ENCODE results near the gene SLC6A1. TPM values are rescaled to one million over a fixed set of nuclear protein-coding genes. Genes with fewer than 3 reads are reported as not detected.

The SLC6A1 gene
- polyA plus RNA-seq, 1 experiment: not detected

DNA sequence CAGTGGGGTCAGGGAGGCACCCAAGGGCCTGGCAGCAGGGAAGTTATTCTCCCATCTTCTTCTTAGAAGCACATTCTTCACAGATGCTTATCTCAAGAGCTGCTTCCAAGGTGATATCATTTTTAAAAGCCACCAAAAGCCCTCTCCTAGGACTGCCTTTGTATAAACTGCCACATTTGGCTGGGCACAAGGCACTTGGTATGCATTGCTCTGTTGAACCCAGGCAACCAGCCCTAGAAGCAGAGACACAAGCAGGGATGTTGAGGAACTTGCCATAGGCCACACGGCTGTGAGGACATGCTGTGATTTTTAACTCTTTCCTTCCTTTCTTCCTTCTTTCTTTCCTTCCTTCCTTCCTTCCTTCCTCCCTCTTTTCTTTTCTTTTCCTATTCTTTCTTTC, 7.4 kb upstream of the SLC6A1 start:
- TF ChIP-seq, protein P1, sequence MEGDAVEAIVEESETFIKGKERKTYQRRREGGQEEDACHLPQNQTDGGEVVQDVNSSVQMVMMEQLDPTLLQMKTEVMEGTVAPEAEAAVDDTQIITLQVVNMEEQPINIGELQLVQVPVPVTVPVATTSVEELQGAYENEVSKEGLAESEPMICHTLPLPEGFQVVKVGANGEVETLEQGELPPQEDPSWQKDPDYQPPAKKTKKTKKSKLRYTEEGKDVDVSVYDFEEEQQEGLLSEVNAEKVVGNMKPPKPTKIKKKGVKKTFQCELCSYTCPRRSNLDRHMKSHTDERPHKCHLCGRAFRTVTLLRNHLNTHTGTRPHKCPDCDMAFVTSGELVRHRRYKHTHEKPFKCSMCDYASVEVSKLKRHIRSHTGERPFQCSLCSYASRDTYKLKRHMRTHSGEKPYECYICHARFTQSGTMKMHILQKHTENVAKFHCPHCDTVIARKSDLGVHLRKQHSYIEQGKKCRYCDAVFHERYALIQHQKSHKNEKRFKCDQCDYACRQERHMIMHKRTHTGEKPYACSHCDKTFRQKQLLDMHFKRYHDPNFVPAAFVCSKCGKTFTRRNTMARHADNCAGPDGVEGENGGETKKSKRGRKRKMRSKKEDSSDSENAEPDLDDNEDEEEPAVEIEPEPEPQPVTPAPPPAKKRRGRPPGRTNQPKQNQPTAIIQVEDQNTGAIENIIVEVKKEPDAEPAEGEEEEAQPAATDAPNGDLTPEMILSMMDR (IDR thresholded peaks at IDR 0.05; ENCODE audit: low read depth, low read length): no peak
- POLR2A ChIA-PET: no interaction called here
- Histone ChIP-seq H3K9me3 (ENCODE audit: control insufficient read depth, insufficient read depth, low read length) (no peaks in the 10 kb centered on the region), H3K27me3 (ENCODE audit: control insufficient read depth, insufficient read depth, low read length) (peaks cover 22% of the 10 kb centered on the region), H3K27ac (ENCODE audit: low read depth, low read length) (no peak overlapping the region), H3K4me3 (ENCODE audit: low read depth, low read length) (no peak overlapping the region)
- no peak for DNase-seq (ENCODE audit: low read depth, low spot score)
- CTCF ChIA-PET: interaction anchor here (1.0 kb wide), 1 partner anchor 11 kb away, joined by 3 read pairs; no protein-coding TSS in a partner anchor

DNA sequence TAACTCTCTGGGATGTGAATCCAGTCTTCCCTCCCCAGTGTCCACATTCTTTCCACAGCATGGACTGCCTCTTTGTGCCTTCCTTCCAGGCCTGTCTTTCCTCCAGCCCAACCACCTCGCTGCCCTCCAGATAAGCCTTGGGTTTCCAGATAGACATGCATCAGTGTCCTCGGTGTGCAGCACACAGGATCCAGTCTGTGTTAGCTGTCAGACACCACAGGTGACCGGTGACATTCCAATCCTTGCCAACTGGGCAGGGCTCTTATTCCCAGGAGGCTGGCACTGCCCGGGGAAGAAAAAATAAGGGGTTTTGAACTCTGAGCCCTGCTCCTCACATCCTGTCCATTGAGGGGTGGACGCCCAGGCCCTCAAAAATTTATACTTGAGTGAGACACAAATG, 6.0 kb upstream of the SLC6A1 start:
- CTCF ChIA-PET: no interaction called here
- POLR2A ChIA-PET: no interaction called here
- Histone ChIP-seq H3K4me3 (ENCODE audit: low read depth, low read length) (no peak overlapping the region), H3K9me3 (ENCODE audit: control insufficient read depth, insufficient read depth, low read length) (no peaks in the 10 kb centered on the region), H3K27me3 (ENCODE audit: control insufficient read depth, insufficient read depth, low read length) (peaks cover 30% of the 10 kb centered on the region), H3K27ac (ENCODE audit: low read depth, low read length) (no peak overlapping the region)
- TF ChIP-seq, protein P1 (IDR thresholded peaks at IDR 0.05; ENCODE audit: low read depth, low read length): no peak
- DNase-seq (ENCODE audit: low read depth, low spot score): no peak

DNA sequence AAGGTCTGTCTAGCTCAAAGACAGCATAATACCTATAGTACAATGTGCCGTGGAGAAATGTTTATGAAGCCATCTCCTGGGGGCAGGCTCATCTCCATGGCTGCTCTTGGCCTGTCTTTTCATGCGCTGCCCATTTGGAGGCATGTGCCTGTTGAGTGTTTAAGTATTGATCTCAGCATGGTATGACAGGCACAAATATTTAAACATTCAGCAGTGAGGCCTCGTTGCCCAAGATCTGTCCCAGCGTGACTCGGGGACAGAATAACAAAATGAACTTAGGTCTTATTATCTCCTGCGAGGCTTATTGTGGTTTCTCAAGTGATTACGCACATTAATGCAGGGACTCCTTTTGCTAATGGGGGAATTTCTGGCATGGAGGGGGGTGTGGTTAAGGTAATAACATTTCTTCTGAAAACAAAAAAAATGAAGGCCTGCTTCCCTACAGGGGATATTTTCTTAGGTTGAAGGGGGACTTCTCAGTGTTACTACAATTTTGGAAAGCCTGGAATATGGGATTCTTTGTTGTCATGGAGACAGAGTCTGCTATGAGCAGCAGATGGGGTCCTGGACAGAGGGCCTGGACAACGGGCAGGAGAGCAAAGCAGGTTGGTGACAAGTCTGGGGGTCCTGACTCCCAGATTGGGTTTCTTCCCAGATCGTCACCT, 4.4 kb upstream of the SLC6A1 start:
- no peak for DNase-seq (ENCODE audit: low read depth, low spot score)
- ChIA-PET CTCF (no interaction called here), POLR2A (no interaction called here)
- H3K9me3 ChIP-seq (ENCODE audit: control insufficient read depth, insufficient read depth, low read length): no peaks in the 10 kb centered on the region; the same call in 1 of the 2 replicates
- H3K27me3 ChIP-seq (ENCODE audit: control insufficient read depth, insufficient read depth, low read length): peaks cover 38% of the 10 kb centered on the region
- TF ChIP-seq, protein P1 (IDR thresholded peaks at IDR 0.05; ENCODE audit: low read depth, low read length): no peak
- no peak overlapping the region for H3K4me3 ChIP-seq (ENCODE audit: low read depth, low read length)
- H3K27ac ChIP-seq (ENCODE audit: low read depth, low read length): no peak overlapping the region

DNA sequence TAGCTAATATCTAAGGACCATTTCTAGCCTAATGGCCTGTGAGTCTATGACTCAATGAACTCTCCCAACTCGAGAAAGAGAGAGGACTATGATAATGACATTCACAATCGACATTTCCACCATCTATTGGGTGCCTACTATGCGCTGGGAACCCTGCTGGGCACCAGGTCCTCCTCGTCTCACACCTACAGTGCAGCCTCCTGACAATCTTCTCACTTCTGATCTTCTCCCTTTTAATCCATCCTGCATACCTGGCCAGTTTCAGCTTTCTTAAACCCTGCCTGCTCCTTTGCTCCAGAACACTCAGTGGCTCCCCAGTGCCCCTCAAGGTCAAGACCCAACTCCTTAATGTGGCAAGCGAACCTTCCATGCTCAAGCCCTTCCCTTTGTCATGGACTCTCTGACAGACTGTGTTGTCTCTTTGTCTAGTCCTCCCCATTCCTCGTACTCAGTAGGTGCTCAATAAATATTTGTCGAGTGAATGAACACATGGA, 3.5 kb upstream of the SLC6A1 start:
- TF ChIP-seq, protein P1 (IDR thresholded peaks at IDR 0.05; ENCODE audit: low read depth, low read length): no peak
- POLR2A ChIA-PET: no interaction called here
- Histone ChIP-seq H3K27ac (ENCODE audit: low read depth, low read length) (no peak overlapping the region), H3K4me3 (ENCODE audit: low read depth, low read length) (no peak overlapping the region), H3K9me3 (ENCODE audit: control insufficient read depth, insufficient read depth, low read length) (no peaks in the 10 kb centered on the region; the same call in 1 of the 2 replicates), H3K27me3 (ENCODE audit: control insufficient read depth, insufficient read depth, low read length) (peaks cover 47% of the 10 kb centered on the region)
- DNase-seq (ENCODE audit: low read depth, low spot score): no peak
- CTCF ChIA-PET: no interaction called here

DNA sequence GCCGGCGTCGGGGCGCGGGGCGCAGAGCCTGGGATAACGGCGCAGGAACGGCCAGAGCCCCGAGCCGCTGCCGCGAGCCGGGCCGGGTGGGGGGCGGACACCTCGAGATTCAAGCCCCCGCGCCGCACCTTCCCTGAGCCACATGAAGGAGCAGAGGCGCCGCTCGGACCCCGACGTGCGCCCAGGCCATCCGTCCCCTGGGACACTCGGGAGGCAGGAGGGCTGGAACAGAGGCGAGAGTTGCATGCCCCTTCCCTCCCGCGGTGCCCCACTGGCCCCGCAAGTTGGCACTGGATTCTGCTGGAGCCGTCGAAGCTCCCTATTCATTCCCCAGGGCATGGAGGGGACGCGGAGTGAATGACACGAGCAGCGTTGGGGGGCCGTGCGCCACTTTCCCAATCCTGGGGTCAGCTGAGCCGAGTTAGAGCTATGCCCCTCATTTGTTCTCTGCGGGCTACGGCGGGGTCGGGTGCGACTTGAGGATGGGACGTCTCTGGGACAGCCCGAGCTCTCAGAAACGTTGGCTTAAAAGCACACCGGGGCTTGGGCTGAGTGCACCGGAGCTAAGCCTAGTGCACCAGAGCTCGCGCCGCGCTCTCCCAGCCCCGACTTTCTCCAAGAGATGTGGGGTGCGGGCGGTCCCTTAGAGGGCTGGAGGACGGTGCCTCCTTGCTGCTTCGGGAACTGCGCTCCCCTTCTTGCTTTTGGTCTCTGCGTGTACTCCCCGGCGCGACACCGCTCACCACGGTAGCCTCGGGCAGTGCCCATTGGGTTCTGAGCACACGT, 588 bp downstream of the SLC6A1 start:
- H3K27me3 ChIP-seq (ENCODE audit: control insufficient read depth, insufficient read depth, low read length): peaks cover 69% of the 10 kb centered on the region
- H3K27ac ChIP-seq (ENCODE audit: low read depth, low read length): no peak overlapping the region
- TF ChIP-seq, protein P1 (IDR thresholded peaks at IDR 0.05; ENCODE audit: low read depth, low read length): no peak
- no peak overlapping the region for H3K4me3 ChIP-seq (ENCODE audit: low read depth, low read length)
- POLR2A ChIA-PET: no interaction called here
- CTCF ChIA-PET: no interaction called here
- no peaks in the 10 kb centered on the region; the same call in 1 of the 2 replicates for H3K9me3 ChIP-seq (ENCODE audit: control insufficient read depth, insufficient read depth, low read length)
- DNase-seq (ENCODE audit: low read depth, low spot score): no peak

Data from AG04450 (cell line).